Gastroesophageal sphincter (tissue), 3 donors: ENCODE results near the gene PTPN3.

Experiments
- EP300 ChIP-seq: sonication (generic); formaldehyde crosslinking; IDR thresholded peaks from one replicate; pipeline ENCODE4 v1.6.1; 2017; ENCODE audit warnings: antibody characterized with exemption, mild to moderate bottlenecking
- POLR2A ChIP-seq, 2 donors: fragments of 450-650 bp; IDR thresholded peaks; one replicate each; pipeline ENCODE4 v1.6.1; 2017; ENCODE audit warnings: antibody characterized with exemption in 2 of 2, mild to moderate bottlenecking in 2 of 2, moderate library complexity in 1 of 2
- POLR2AphosphoS5 ChIP-seq: sonication (generic); formaldehyde crosslinking; IDR thresholded peaks from one replicate; pipeline ENCODE4 v1.6.1; 2017; ENCODE audit warnings: antibody characterized with exemption
- TF ChIP-seq, protein P1 (sequence below), 4 experiments: fragments of 200-600 bp in 2 of 4; fragments of 450-650 bp in 2 of 4; sonication (generic) in 1 of 4; IDR thresholded peaks; one replicate each; pipeline ENCODE4 v1.5.1; 2017 to 2019; ENCODE audit warnings: antibody characterized with exemption in 4 of 4, mild to moderate bottlenecking in 2 of 4, moderate library complexity in 2 of 4

DNA sequence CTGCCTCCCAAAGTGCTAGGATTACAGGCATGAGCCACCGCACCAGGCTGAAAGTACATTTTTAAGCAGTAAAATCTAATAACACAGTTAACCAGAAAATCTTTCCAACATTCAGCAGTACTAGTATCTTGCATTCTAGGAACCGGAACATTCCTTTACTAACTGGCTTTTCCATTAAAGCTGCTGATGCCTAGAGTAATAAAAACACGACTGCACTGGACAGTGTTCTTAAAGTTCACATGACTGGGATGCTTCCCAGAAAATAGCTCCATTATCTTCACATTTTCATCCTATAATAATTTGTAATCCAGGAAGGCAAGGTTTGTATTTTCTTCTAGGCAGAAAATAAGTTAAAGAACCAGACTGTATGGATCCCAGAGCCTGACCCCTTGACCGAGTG lies 9.8 kb downstream of the PTPN3 start:
- TF ChIP-seq, protein P1, sequence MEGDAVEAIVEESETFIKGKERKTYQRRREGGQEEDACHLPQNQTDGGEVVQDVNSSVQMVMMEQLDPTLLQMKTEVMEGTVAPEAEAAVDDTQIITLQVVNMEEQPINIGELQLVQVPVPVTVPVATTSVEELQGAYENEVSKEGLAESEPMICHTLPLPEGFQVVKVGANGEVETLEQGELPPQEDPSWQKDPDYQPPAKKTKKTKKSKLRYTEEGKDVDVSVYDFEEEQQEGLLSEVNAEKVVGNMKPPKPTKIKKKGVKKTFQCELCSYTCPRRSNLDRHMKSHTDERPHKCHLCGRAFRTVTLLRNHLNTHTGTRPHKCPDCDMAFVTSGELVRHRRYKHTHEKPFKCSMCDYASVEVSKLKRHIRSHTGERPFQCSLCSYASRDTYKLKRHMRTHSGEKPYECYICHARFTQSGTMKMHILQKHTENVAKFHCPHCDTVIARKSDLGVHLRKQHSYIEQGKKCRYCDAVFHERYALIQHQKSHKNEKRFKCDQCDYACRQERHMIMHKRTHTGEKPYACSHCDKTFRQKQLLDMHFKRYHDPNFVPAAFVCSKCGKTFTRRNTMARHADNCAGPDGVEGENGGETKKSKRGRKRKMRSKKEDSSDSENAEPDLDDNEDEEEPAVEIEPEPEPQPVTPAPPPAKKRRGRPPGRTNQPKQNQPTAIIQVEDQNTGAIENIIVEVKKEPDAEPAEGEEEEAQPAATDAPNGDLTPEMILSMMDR (IDR thresholded peaks at IDR 0.05), result no peak
- TF ChIP-seq POLR2A (IDR thresholded peaks at IDR 0.05) (no peak), POLR2AphosphoS5 (no peak), EP300 (no peak)
